Fibroblast of skin of abdomen (primary cell): ENCODE data around the gene TEDC1.

Source experiments
- DNase-seq: peaks from one replicate; pipeline ENCODE4 v3.0.0-alpha.2; 2013

Gene TEDC1

GRCh38 chr14:105474483-105475268 lies 16.4 kb upstream of the TEDC1 start, which contains the start of gene CRIP2:
TSS of gene CRIP2 (plus strand) at chr14:105474821. CDS start at chr14:105474863, 42 bp downstream.
- no peak for DNase-seq

- no peak for DNase-seq
Observed at GRCh38 chr14:105475269-105476096, 15.6 kb upstream of the TEDC1 start.

GRCh38 chr14:105476097-105476830 lies 14.8 kb upstream of the TEDC1 start:
- DNase-seq, result no peak

- no peak for DNase-seq
Observed at GRCh38 chr14:105476831-105477659, 14.0 kb upstream of the TEDC1 start.

- DNase-seq, result no peak
Observed at GRCh38 chr14:105477660-105478397, 13.2 kb upstream of the TEDC1 start.

- DNase-seq, result no peak
Observed at GRCh38 chr14:105478398-105479251, 12.4 kb upstream of the TEDC1 start.

- no peak for DNase-seq
Observed at GRCh38 chr14:105479431-105480158, 11.5 kb upstream of the TEDC1 start.

GRCh38 chr14:105480199-105480746 lies 10.8 kb upstream of the TEDC1 start:
- DNase-seq, result no peak

GRCh38 chr14:105480807-105481801 lies 9.9 kb upstream of the TEDC1 start:
- peak; percentile 83 for DNase-seq

GRCh38 chr14:105481886-105482457 lies 9.1 kb upstream of the TEDC1 start:
- DNase-seq, result peak; percentile 96

- no peak for DNase-seq
Observed at GRCh38 chr14:105482486-105483110, 8.4 kb upstream of the TEDC1 start.

- no peak for DNase-seq
Observed at GRCh38 chr14:105483300-105484068, 7.6 kb upstream of the TEDC1 start.

- DNase-seq, result no peak
Observed at GRCh38 chr14:105484069-105484996, 6.7 kb upstream of the TEDC1 start.

- no peak for DNase-seq
Observed at GRCh38 chr14:105484997-105485393, 6.1 kb upstream of the TEDC1 start.

GRCh38 chr14:105485739-105486162 lies 5.3 kb upstream of the TEDC1 start:
- peak; percentile 24 for DNase-seq
